DND-41 (cell line): ENCODE measurements around the gene SLC13A2.

Experiments
- ATAC-seq: fragments of 200-7000 bp; cut with Tn5 transposase; 3 replicates; pipeline ENCODE4 v1.9.1; 2021; ENCODE audit warnings: low read depth; ENCODE audit not compliant: insufficient read depth
- DNase-seq: peaks from one replicate; pipeline ENCODE4 v3.0.0-alpha.2; 2020
- H2AFZ ChIP-seq: 2 replicates; pipeline ENCODE4 v1.6.0; 2012; ENCODE audit warnings: low read depth, low read length
- H3K27ac ChIP-seq: 2 replicates; pipeline ENCODE4 v1.5.1; 2012; ENCODE audit warnings: low read length, inconsistent platforms
- H3K27me3 ChIP-seq: fragments of 200-600 bp; sonication (generic); 2 replicates; pipeline ENCODE4 v1.6.0; 2012; ENCODE audit warnings: low read length, mild to moderate bottlenecking, inconsistent platforms; ENCODE audit not compliant: insufficient read depth, poor library complexity
- H3K36me3 ChIP-seq: 2 replicates; pipeline ENCODE4 v1.5.1; 2012; ENCODE audit warnings: low read length, inconsistent platforms; ENCODE audit not compliant: insufficient read depth
- H3K4me1 ChIP-seq: 2 replicates; pipeline ENCODE4 v1.5.1; 2012; ENCODE audit warnings: mild to moderate bottlenecking, low read length; ENCODE audit not compliant: insufficient read depth
- H3K4me2 ChIP-seq: 2 replicates; pipeline ENCODE4 v1.6.0; 2012; ENCODE audit warnings: mild to moderate bottlenecking, moderate library complexity, low read length, inconsistent platforms; ENCODE audit not compliant: insufficient read depth
- H3K4me3 ChIP-seq, 2 experiments: fragments of 200-600 bp in 1 of 2; shearing (Covaris generic) in 1 of 2; 2 replicates each; pipeline ENCODE4 v1.5.1; 2012 to 2016; ENCODE audit warnings: inconsistent platforms in 2 of 2, low read length in 2 of 2, mild to moderate bottlenecking in 2 of 2, low read depth in 1 of 2, moderate library complexity in 1 of 2
- H3K79me2 ChIP-seq: 2 replicates; pipeline ENCODE4 v1.6.0; 2012; ENCODE audit warnings: low read length, inconsistent platforms; ENCODE audit not compliant: insufficient read depth
- H3K9ac ChIP-seq: 2 replicates; pipeline ENCODE4 v1.6.0; 2012; ENCODE audit warnings: low read depth, mild to moderate bottlenecking, inconsistent platforms, low read length, moderate library complexity
- H3K9me3 ChIP-seq: 2 replicates; pipeline ENCODE4 v1.5.1; 2012; ENCODE audit warnings: low read length, moderate library complexity, mild to moderate bottlenecking, inconsistent platforms; ENCODE audit not compliant: insufficient read depth, severe bottlenecking
- H4K20me1 ChIP-seq: 2 replicates; pipeline ENCODE4 v1.6.0; 2012; ENCODE audit warnings: low read length; ENCODE audit not compliant: insufficient read depth
- CTCF ChIP-seq: IDR thresholded peaks from 2 replicates; pipeline ENCODE4 v1.5.1; 2012; ENCODE audit warnings: borderline replicate concordance, low read length, moderate library complexity, mild to moderate bottlenecking; ENCODE audit not compliant: poor library complexity, severe bottlenecking; ENCODE audit errors: extremely low read depth
- EZH2 ChIP-seq: IDR thresholded peaks from 3 replicates; pipeline ENCODE4 v1.6.1; 2012; ENCODE audit warnings: borderline replicate concordance, low read depth, mild to moderate bottlenecking, moderate library complexity, low read length, inconsistent platforms; ENCODE audit not compliant: severe bottlenecking

Gene SLC13A2

GRCh38 chr17:28532050-28532960 lies 58.9 kb downstream of the SLC13A2 start:
- TF ChIP-seq CTCF (no peak), EZH2 (no peak)
- Histone ChIP-seq H4K20me1 (no peaks in the 10 kb centered on the region; the same call in none of the 2 replicates), H3K4me3 (no peak overlapping the region), H2AFZ (no peak overlapping the region), H3K27ac (no peak overlapping the region), H3K4me1 (no peaks in the 10 kb centered on the region), H3K36me3 (no peaks in the 10 kb centered on the region), H3K9ac (no peak overlapping the region), H3K9me3 (no peaks in the 10 kb centered on the region), H3K27me3 (peaks cover 19% of the 10 kb centered on the region), H3K4me2 (no peak overlapping the region), H3K79me2 (no peaks in the 10 kb centered on the region)
- no peak for ATAC-seq
- DNase-seq: no peak

DNA sequence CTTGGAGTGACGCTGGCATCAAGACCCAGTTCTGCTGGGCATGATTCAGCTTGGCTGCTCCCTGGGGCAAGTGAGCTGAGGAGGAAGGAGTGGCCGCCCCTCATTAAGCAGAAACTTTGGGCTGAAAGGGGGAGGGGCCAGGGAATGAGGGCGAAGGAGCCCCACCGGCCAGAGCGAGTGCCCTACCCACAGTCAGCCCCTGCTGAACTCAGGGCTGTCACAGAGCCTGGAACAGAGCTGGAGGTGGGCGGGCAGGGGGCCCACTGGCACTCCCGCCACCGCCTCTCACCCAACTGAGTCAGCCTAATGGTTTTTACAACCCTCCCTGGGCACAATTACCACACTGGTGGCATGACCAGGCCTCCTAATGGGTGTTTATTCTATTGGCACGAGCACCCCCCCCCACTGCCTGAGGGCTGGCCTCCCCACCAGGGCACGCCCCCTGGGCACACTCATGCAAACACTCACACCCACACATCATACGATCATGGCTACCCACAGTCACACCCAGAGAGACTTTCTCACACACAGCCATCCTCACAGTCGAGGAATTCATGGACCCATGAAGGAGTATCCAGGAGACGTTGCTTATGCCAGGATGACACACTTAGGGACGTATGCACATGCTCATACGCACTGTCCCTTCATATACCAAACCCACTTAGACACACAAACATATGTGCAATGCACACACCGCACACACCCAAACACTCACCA lies 59.8 kb downstream of the SLC13A2 start:
- Histone ChIP-seq H3K9ac (no peak overlapping the region), H3K4me3 (no peak overlapping the region), H3K4me2 (no peak overlapping the region), H3K36me3 (no peaks in the 10 kb centered on the region), H4K20me1 (no peaks in the 10 kb centered on the region; the same call in none of the 2 replicates), H3K27me3 (peaks cover 20% of the 10 kb centered on the region), H2AFZ (no peak overlapping the region), H3K9me3 (no peaks in the 10 kb centered on the region), H3K4me1 (no peaks in the 10 kb centered on the region), H3K27ac (no peak overlapping the region), H3K79me2 (no peaks in the 10 kb centered on the region)
- no peak for ATAC-seq
- TF ChIP-seq CTCF (no peak), EZH2 (no peak)
- DNase-seq: no peak

- TF ChIP-seq EZH2 (no peak), CTCF (no peak)
- Histone ChIP-seq H3K36me3 (no peaks in the 10 kb centered on the region), H3K4me1 (no peaks in the 10 kb centered on the region), H3K9me3 (no peaks in the 10 kb centered on the region), H2AFZ (no peak overlapping the region), H4K20me1 (no peaks in the 10 kb centered on the region; the same call in none of the 2 replicates), H3K27ac (no peak overlapping the region), H3K4me2 (no peak overlapping the region), H3K27me3 (peaks cover 20% of the 10 kb centered on the region), H3K4me3 (no peak overlapping the region), H3K79me2 (no peaks in the 10 kb centered on the region), H3K9ac (no peak overlapping the region)
- DNase-seq: no peak
- no peak for ATAC-seq
Observed at GRCh38 chr17:28534740-28535375, 61.4 kb downstream of the SLC13A2 start.
